Measurements from ENCODE around the gene NUCB1. TPM values are rescaled to one million over a fixed set of nuclear protein-coding genes. Genes with fewer than 3 reads are reported as not detected.

NUCB1 gene
- total RNA-seq, 2 donors from 2014 or later = 347 to 411 TPM

- peaks cover 0 to 53% of the 10 kb centered on the region in 2 donors for H3K4me1 ChIP-seq
- DNase-seq (ENCODE audit: low spot score) = peak; percentile 88
- H3K9me3 ChIP-seq = no peaks in the 10 kb centered on the region
- peak overlapping the region; percentile 39 to 82 for H3K4me3 ChIP-seq
- peak overlapping the region; percentile 90 to 92 for H3K27ac ChIP-seq
- no peaks in the 10 kb centered on the region for H3K27me3 ChIP-seq
- H3K36me3 ChIP-seq = peaks cover 21% of the 10 kb centered on the region
- no peak for TF ChIP-seq CTCF (IDR thresholded peaks at IDR 0.05)
These were observed 63.5 kb downstream of the NUCB1 start for GRCh38 chr19:48963371-48964204.

GRCh38 chr19:48964205-48965039 is 64.3 kb downstream of the NUCB1 start:
- Histone ChIP-seq H3K27ac (peak overlapping the region; percentile 90 to 92), H3K4me1 (peaks cover 0 to 61% of the 10 kb centered on the region in 2 donors), H3K9me3 (no peaks in the 10 kb centered on the region), H3K4me3 (peak overlapping the region; percentile 39 to 82), H3K27me3 (no peaks in the 10 kb centered on the region), H3K36me3 (peaks cover 29% of the 10 kb centered on the region)
- no peak for DNase-seq (ENCODE audit: low spot score)
- TF ChIP-seq CTCF (IDR thresholded peaks at IDR 0.05) = no peak

GRCh38 chr19:48965040-48965805 is 65.1 kb downstream of the NUCB1 start, which contains the start of gene FTL:
Gene FTL, plus strand, starts transcription at chr19:48965309. Its CDS starts 199 bp downstream, at chr19:48965508.
- DNase-seq (ENCODE audit: low spot score) = peak; percentile 99
- H3K9me3 ChIP-seq = no peaks in the 10 kb centered on the region
- no peaks in the 10 kb centered on the region for H3K27me3 ChIP-seq
- H3K27ac ChIP-seq = peak within 1 kb of the TSS; percentile 90 to 92
- no peak for TF ChIP-seq CTCF (IDR thresholded peaks at IDR 0.05)
- H3K4me3 ChIP-seq = peak within 1 kb of the TSS; percentile 82 to 99
- H3K36me3 ChIP-seq = peaks cover 37% of the 10 kb centered on the region
- peaks cover 0 to 61% of the 10 kb centered on the region in 2 donors for H3K4me1 ChIP-seq

- Histone ChIP-seq H3K9me3 (no peaks in the 10 kb centered on the region), H3K27ac (peak overlapping the region; percentile 90 to 92), H3K27me3 (no peaks in the 10 kb centered on the region), H3K4me1 (peaks cover 0 to 66% of the 10 kb centered on the region in 2 donors), H3K4me3 (peak overlapping the region; percentile 82 to 99), H3K36me3 (peaks cover 43% of the 10 kb centered on the region)
- DNase-seq (ENCODE audit: low spot score) = peak; percentile 88
- no peak for TF ChIP-seq CTCF (IDR thresholded peaks at IDR 0.05)
These were observed 65.9 kb downstream of the NUCB1 start for GRCh38 chr19:48965806-48966540.

Measured in right atrium auricular region (tissue), 2 donors.